MG63 (cell line): ENCODE data around the gene SLIT3. TPM values are rescaled to one million over a fixed set of nuclear protein-coding genes. Genes with fewer than 3 reads are reported as not detected.

Source experiments
- DNase-seq: peaks from one replicate; pipeline ENCODE4 v3.0.0-alpha.2; 2020
- H3K27me3 ChIP-seq: fragments of 250-450 bp; sonication (Bioruptor Pico); 2 replicates; pipeline ENCODE4 v1.5.1; 2020; ENCODE audit warnings: mild to moderate bottlenecking, moderate library complexity
- H3K36me3 ChIP-seq: fragments of 250-450 bp; sonication (Bioruptor Pico); 2 replicates; pipeline ENCODE4 v1.5.1; 2020; ENCODE audit warnings: mild to moderate bottlenecking, moderate library complexity
- H3K4me3 ChIP-seq: fragments of 250-450 bp; sonication (Bioruptor Pico); 2 replicates; pipeline ENCODE4 v1.5.1; 2020; ENCODE audit warnings: mild to moderate bottlenecking, moderate library complexity
- H3K9me3 ChIP-seq: fragments of 250-450 bp; sonication (Bioruptor Pico); 2 replicates; pipeline ENCODE4 v1.5.1; 2020; ENCODE audit warnings: mild to moderate bottlenecking, moderate library complexity
- total RNA-seq: library from RNA; depleted of rRNA; stranded (reverse); fragments of >200 nt; shearing (Covaris generic); gene quantifications from 2 replicates; pipeline ENCODE4 v1.2.3, GENCODE V29; 2014; ENCODE audit warnings: low replicate concordance

SLIT3 gene
- total RNA-seq, 1 experiment from 2014 or later, result 8.0 TPM

DNA sequence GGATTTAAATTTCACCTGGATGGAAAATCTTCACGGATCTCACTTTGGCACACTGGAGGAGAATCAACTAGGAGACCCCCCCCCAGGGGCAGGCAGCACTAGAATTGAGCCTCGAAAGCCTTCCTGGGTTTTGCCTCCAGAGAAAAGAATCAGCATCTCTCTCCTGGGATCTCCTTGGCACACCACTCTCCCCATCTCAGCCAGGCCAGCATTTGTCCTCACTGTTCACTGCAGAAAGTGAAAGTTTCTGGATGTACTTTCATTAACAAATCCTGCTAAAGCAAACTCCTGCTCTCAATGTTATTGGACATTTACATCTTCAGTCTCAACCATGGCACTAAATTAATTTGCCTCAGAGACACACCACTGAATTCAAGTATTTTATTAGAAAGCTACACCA lies 312.2 kb downstream of the SLIT3 start:
- H3K27me3 ChIP-seq, result no peaks in the 10 kb centered on the region; the same call in 1 of the 2 replicates
- H3K9me3 ChIP-seq, result 0 out of 2 replicates have a peak, but pooled peaks cover 2% of the 10 kb centered on the region
- no peaks in the 10 kb centered on the region for H3K36me3 ChIP-seq
- H3K4me3 ChIP-seq, result no peak overlapping the region
- DNase-seq, result no peak

DNA sequence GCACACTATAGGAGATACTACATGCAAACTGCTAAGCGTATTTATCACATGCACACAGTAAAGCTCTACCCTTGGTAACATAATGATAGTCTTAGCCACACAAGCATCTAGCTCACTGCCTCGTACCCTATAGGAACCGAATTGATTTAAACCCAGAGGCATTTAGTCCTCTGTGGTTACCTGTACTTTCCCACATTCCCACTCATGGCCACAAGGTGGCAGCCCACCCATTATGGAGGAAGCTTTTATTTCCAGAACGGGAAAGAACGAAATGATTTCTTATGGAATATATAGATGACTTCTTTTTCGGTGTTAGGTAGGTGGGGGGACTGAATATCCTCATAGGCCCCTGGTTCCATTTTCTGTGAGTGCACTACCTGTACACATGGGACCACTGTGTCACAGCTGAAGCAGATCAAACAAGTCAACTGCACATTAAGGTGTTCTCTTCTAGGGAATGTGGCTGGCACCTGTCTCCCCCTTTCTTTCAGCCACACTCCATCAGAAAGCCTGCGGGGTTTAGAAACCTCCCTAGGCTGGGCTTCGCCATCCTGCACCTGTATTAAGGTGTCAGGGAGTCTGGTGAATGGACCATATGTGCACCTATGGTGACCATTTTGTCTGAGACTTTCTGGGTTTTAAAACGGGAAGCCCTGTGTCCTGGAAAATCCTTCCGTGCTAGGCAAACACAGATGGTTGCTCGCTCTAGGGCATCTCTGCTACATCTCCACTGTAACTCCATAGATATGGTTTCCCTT lies 313.2 kb downstream of the SLIT3 start:
- 0 out of 2 replicates have a peak, but pooled peaks cover 2% of the 10 kb centered on the region for H3K9me3 ChIP-seq
- peak; percentile 65 for DNase-seq
- H3K27me3 ChIP-seq, result no peaks in the 10 kb centered on the region; the same call in 1 of the 2 replicates
- H3K4me3 ChIP-seq, result no peak overlapping the region
- no peaks in the 10 kb centered on the region for H3K36me3 ChIP-seq

DNA sequence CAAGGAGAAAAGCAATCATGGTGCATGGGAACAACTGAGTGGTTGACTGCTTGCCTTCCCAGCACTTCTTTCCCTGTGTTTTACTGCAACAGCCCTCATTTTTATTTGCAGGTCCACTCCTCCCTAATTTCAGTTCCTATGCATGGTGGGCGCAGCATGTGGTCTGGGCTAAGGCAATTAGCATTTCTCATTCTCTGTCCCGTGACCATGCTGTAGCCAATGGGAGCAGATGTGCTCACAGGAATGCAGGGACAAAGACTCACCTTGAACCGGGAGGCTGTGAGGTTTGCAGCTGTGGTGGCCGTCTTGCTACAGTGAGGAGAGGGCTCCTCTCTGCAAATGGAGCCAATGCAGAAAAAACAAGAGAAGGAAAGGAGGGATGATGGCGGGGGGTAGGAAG lies 315.5 kb downstream of the SLIT3 start:
- Histone ChIP-seq H3K36me3 (no peaks in the 10 kb centered on the region), H3K9me3 (0 out of 2 replicates have a peak, but pooled peaks cover 2% of the 10 kb centered on the region), H3K27me3 (no peaks in the 10 kb centered on the region; the same call in 1 of the 2 replicates), H3K4me3 (no peak overlapping the region)
- no peak for DNase-seq

DNA sequence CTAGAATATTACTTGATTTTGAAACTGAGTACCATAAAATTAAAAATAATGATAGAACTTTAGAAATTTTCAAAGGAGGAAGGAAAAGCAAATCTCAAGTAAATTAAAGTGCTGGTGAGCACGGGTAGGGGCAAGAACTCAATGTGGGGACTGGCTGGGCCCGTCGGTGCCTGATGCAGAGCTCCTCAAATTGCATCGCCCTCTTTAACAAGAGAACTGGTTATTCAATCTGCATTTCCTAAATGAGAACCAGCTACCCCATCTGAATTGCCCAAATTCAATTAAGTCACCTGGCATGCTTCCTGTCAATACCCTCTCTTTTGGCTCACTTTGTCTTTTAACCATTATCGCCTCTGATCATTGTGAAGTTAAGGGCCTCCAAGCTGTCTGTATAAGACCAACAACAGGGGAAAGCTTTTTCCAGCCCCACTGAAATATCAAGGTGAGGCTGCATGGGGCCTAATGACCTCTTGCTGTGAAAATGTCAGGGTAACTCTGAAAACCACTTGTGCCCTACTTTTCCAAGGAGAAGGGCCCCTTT lies 316.7 kb downstream of the SLIT3 start:
- H3K9me3 ChIP-seq, result 0 out of 2 replicates have a peak, but pooled peaks cover 2% of the 10 kb centered on the region
- H3K36me3 ChIP-seq, result no peaks in the 10 kb centered on the region
- H3K4me3 ChIP-seq, result no peak overlapping the region
- H3K27me3 ChIP-seq, result no peaks in the 10 kb centered on the region; the same call in 1 of the 2 replicates
- DNase-seq, result no peak

DNA sequence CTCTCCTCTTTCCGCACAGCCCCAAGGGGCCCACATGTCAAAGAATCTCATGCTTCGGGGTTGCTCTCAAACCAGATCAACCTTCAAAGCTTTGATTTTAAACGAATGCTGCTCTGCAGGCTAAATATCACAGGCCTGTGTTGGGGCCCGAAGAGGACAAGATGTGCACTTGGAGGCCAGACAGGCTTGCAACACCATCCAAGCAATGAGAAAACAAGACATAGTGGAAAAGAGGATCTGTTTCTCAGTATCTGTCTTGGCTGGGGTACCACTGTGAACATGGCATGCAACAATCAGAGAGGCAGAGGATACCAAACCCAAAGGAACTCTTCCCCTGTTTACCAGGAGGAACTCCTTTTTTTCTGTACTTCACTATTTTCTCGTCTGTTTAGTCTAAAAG lies 321.8 kb downstream of the SLIT3 start:
- no peaks in the 10 kb centered on the region for H3K27me3 ChIP-seq
- no peak overlapping the region for H3K4me3 ChIP-seq
- H3K9me3 ChIP-seq, result no peaks in the 10 kb centered on the region
- no peak for DNase-seq
- no peaks in the 10 kb centered on the region for H3K36me3 ChIP-seq

DNA sequence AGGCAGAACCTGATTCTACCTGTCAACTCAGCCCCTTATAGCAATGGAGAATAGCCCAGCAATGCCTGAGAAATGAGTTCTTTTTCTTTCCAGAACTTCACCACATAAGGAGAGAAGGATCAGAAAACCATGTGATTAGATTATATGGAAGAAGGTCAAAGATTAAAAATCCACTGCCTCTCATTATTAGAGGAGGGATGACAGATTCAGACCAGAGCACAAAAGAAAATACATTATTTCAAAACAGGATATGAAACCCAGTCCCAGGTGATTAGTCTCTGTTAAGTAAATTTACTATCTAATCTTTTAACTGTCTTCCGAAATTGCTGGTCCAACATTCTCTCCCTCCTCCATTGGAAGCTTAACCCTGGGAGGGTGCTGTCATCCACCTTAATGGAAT lies 322.4 kb downstream of the SLIT3 start:
- no peaks in the 10 kb centered on the region for H3K9me3 ChIP-seq
- DNase-seq, result no peak
- H3K27me3 ChIP-seq, result no peaks in the 10 kb centered on the region
- H3K4me3 ChIP-seq, result no peak overlapping the region
- H3K36me3 ChIP-seq, result no peaks in the 10 kb centered on the region

DNA sequence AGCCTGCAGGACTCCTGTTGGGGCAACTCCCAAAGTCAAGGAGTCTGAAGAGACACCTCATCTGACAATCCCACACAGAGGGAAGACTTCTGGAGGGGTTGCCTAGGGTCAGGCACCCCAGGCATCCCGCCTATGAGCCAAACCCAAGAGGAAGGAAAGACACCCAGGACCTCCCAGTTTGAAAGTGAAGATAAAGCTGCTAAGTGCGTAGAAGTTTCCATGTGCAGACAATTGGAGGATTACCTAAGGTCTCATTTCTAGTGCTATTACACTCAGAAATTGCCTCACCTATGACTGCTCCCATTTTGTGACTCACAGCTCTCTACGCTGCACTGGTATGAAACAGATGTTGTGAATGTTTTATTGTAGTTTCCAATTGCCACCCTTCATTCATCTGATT lies 322.9 kb downstream of the SLIT3 start:
- Histone ChIP-seq H3K27me3 (no peaks in the 10 kb centered on the region), H3K9me3 (no peaks in the 10 kb centered on the region), H3K4me3 (no peak overlapping the region), H3K36me3 (no peaks in the 10 kb centered on the region)
- DNase-seq, result peak; percentile 38

DNA sequence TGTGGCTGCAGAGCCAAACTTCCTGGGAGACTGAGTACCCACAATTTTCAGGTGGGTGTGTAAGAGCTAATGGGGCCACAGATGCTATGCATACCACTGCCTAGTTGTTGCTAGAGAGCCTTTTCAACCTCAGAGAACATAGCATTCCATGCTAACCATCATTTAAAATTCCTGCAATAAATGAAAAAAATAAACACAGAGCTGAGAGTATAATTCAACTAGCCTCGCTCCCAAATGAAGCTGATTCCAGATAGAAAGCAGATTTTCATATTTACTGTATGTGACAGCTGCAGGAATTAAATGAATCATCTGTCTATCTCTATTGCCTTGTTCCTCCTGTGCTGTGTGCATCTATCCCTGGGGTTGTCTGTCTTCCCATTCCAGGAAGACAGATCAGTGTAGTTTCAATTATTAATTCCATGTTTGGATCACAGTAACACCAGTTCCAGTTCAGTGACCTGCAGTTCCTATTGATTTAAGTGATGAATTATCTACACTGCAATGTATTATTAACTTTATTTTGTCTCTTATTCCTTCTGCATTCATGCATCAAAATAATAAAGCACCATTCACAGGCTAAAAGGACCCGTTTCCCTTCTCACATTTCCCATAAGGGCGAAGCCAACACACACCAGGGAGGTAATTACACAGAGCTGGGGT lies 324.5 kb downstream of the SLIT3 start:
- no peaks in the 10 kb centered on the region; the same call in 1 of the 2 replicates for H3K27me3 ChIP-seq
- no peak overlapping the region for H3K4me3 ChIP-seq
- H3K36me3 ChIP-seq, result no peaks in the 10 kb centered on the region
- no peak for DNase-seq
- H3K9me3 ChIP-seq, result no peaks in the 10 kb centered on the region

DNA sequence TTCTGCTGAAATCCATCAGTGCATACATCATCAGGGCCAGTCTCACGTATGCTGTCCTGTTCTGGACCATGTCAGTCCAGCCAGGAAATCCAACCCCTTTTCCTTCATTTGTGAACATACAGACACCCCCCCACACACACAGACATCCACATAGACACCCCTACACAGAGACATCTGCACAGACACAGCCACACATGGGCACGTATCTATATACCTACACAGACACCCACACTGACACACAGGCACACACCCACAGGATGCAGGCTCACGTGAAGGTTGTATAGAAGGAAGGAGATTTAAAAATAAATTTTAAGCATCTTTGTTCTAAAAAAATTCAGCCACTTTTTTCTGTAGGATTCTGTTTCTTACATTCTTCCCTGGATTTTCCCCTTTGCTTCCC lies 325.6 kb downstream of the SLIT3 start:
- no peak for DNase-seq
- Histone ChIP-seq H3K9me3 (no peaks in the 10 kb centered on the region), H3K27me3 (no peaks in the 10 kb centered on the region; the same call in 1 of the 2 replicates), H3K36me3 (no peaks in the 10 kb centered on the region), H3K4me3 (no peak overlapping the region)

DNA sequence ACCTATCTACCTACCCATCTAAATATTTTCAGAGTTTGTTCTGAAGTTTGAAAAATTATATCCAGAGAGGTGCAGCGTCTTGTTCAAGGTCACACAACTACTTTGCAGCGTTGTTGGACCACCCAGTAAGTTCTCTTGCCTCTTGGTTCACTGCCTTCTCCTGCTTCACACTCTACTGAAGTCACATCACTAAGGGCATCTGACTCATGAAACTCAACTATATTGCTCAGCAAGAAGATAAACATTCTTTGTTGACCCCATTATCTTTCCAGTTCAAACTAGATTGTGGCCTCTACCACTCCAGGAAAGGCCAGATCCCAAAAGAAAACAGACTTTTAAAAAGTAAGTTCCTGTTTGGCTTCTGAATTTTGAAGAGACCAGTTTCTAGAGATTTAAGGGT lies 326.9 kb downstream of the SLIT3 start:
- no peak overlapping the region for H3K4me3 ChIP-seq
- no peak for DNase-seq
- no peaks in the 10 kb centered on the region for H3K36me3 ChIP-seq
- no peaks in the 10 kb centered on the region for H3K9me3 ChIP-seq
- peaks cover 4% of the 10 kb centered on the region for H3K27me3 ChIP-seq

DNA sequence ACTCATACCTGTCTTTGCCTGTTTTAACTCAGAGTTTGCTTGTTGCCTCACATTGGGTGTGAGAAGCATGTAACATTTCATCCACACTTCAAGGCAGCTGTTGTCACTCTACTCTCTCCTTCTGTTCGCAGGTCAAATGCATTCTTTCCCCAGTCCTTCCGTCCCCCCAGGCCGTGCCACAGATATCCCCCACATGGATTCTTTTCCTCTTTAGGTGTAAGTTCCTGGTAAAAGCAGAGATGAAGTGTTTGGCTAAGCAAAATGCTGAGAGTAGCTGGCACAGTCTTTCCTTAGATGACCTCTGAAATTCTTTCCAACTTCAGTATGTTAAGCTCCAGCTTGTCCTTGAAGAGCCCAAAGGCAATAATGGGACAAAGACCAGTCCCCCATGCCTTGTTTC lies 328.2 kb downstream of the SLIT3 start:
- peaks cover 5% of the 10 kb centered on the region for H3K27me3 ChIP-seq
- no peaks in the 10 kb centered on the region for H3K9me3 ChIP-seq
- no peaks in the 10 kb centered on the region for H3K36me3 ChIP-seq
- no peak for DNase-seq
- H3K4me3 ChIP-seq, result no peak overlapping the region

DNA sequence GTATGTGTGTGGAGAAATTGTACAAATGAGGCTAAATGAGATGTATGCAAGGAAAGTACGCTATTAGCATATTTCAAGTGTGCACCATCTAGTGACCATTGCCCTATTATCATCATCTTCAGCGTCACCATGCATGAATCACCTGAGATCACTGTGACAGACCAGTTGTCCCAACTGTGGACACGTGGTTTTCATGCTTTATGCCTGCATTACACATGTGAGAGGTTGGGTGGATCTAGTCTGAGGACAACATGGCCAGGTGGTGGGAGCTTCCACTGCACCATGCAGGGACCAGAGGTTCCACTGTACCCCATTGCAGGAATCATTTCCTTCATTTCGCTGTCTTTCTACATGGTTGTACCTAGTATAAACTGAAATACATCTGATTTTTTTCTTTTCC lies 329.8 kb downstream of the SLIT3 start:
- Histone ChIP-seq H3K27me3 (peaks cover 5% of the 10 kb centered on the region), H3K4me3 (no peak overlapping the region), H3K9me3 (no peaks in the 10 kb centered on the region), H3K36me3 (no peaks in the 10 kb centered on the region)
- no peak for DNase-seq

DNA sequence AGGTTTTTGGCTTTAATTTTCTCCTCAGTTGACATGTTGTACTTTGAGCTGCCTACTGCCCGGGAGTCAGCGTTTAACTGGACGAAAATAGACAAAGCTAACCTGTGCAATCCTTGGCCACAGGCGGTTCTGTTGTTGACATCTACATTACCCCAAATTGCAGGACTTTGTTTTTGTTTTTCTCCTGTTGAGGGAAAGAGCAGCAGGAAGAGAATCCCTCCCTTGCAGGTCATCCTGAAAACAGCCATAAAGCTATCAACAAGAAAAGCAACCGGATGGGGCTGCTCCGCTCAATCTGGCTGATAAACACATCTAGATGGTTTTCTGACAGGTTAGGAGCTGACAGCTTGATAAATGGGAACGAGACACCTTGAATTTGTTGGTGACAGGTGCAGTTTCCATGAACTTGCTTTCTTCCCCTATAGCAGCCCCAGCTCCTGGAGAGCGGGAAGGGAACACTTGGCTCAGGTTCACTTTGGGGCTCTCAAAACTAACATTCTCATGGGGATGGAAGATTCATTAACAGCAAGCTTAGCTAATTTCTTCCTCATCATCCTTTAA lies 331.5 kb downstream of the SLIT3 start:
- H3K27me3 ChIP-seq, result peaks cover 5% of the 10 kb centered on the region
- no peak for DNase-seq
- no peaks in the 10 kb centered on the region for H3K36me3 ChIP-seq
- H3K4me3 ChIP-seq, result no peak overlapping the region
- no peaks in the 10 kb centered on the region for H3K9me3 ChIP-seq

DNA sequence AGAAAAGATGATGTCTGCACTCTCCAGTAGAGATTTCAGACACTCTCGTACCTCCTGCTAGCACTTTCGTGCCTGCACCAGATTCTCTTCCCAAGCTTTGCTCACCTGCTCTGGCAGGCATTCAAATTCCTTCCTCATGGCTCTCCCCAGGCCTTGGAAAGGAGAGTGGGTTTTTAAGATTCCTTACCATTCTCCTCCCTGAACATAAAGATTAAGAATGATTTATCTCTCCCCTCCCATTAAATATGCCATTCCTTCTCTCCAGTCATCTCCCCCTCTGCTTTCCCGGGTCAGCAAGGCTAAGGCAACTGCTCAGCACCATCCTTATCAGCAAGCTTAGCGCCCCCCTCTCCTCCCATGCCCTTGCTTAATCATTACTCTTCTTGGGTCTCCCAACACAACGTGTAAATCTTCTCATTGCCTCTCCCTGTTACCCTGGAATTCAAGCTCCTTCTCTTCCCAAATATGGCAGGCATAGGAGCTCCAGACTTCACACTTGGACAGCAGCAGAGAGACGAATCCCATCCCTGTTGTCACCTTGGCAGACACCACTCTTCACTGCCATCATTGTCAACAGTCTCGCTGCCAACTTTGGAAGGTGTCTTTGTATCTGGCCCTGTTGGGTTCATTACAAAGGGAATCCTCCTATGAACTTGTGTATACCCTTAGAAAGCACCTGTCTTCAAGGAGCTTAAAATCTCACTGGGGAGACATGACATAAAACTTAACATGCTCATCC lies 332.9 kb downstream of the SLIT3 start:
- Histone ChIP-seq H3K36me3 (no peaks in the 10 kb centered on the region), H3K4me3 (no peak overlapping the region), H3K27me3 (peaks cover 5% of the 10 kb centered on the region), H3K9me3 (no peaks in the 10 kb centered on the region)
- DNase-seq, result no peak

DNA sequence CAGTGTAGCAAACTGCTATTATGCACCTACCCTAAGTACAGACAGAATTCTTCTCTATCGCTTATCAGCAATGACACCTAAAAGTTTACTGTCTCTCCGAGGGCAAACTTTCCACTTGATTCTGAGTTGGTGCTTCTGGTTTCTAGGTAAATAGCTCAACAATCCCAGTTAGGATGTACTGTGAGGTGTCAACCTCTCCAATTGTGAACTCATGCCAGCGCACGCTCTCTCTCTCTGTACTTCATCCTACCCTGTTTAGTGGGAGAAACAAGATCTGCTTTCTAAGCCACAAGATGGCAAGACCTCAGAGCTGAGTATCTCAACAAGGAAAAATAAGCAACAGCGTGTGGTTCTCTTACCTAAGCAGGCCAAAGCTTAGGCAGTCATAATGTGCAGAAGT lies 335.3 kb downstream of the SLIT3 start:
- Histone ChIP-seq H3K4me3 (no peak overlapping the region), H3K27me3 (peaks cover 5% of the 10 kb centered on the region), H3K36me3 (no peaks in the 10 kb centered on the region), H3K9me3 (no peaks in the 10 kb centered on the region)
- DNase-seq, result no peak

DNA sequence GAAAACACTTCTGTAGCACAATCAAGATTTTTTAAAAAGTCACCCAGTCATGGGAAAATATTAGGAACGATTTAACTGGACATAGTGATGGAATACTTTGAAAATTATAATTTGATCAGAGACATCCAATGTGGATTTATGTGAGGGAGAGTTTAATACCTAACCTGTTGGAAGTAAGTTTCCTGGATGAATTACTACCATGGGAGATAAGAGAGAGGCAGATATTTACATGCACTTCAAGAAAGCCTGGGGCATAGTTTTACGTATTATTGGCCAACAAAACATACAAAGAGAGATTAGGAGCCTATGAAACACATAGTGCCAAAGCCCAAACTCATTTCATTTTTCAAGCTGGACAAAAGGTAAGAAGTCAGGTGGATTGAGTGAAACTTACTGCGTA lies 336.8 kb downstream of the SLIT3 start:
- peaks cover 1% of the 10 kb centered on the region for H3K27me3 ChIP-seq
- H3K4me3 ChIP-seq, result no peak overlapping the region
- DNase-seq, result no peak
- no peaks in the 10 kb centered on the region for H3K36me3 ChIP-seq
- no peaks in the 10 kb centered on the region for H3K9me3 ChIP-seq

DNA sequence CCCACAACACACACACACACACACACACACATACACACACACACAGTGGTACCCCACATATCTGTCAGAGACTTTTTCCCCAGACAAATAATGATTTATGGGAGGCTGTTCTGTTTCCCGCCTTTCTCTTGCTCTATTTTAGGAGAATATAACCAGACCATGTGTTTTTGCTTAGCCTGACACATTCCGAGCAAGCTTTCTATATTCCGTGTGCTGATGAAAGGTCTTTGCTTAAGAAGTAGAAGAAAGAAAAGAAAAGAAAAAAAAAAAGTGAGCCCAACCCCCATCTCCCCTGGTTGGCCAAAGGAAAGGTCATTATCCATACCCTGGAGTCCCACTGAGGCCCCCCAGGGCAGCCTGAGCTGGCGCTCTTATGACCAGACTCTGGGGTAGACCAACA lies 338.6 kb downstream of the SLIT3 start:
- DNase-seq, result no peak
- Histone ChIP-seq H3K27me3 (no peaks in the 10 kb centered on the region; the same call in 1 of the 2 replicates), H3K9me3 (no peaks in the 10 kb centered on the region), H3K36me3 (no peaks in the 10 kb centered on the region), H3K4me3 (no peak overlapping the region)
